IPS DF 6.9 (cell line): ENCODE data around the gene ZNF493.

Experiments
- DNase-seq: peaks from one replicate; pipeline ENCODE4 v3.0.0-alpha.2; 2013; ENCODE audit warnings: low read depth, low spot score
- H3K27ac ChIP-seq: one replicate; pipeline ENCODE4 v1.5.1; 2013; ENCODE audit warnings: low read length, control low read depth
- H3K27me3 ChIP-seq: 2 replicates; pipeline ENCODE4 v1.6.1; 2013; ENCODE audit warnings: mild to moderate bottlenecking, low read length; ENCODE audit not compliant: control insufficient read depth, insufficient read depth
- H3K36me3 ChIP-seq: 2 replicates; pipeline ENCODE4 v1.6.1; 2013; ENCODE audit warnings: low read length; ENCODE audit not compliant: control insufficient read depth, insufficient read depth
- H3K4me1 ChIP-seq: 2 replicates; pipeline ENCODE4 v1.6.1; 2013; ENCODE audit warnings: low read length; ENCODE audit not compliant: control insufficient read depth, insufficient read depth
- H3K4me3 ChIP-seq: 2 replicates; pipeline ENCODE4 v1.5.1; 2013; ENCODE audit warnings: mild to moderate bottlenecking, low read length
- H3K9me3 ChIP-seq: 2 replicates; pipeline ENCODE4 v1.6.1; 2013; ENCODE audit warnings: low read length, inconsistent platforms; ENCODE audit not compliant: control insufficient read depth, insufficient read depth
- WGBS: extraction: QIAGEN DNeasy Blood & Tissue Kit; methylation state at CpG from one replicate; pipeline ENCODE4 v1.1.7; 2013; ENCODE audit warnings: mixed read lengths, missing lambda C conversion rate; ENCODE audit not compliant: insufficient read length, insufficient coverage; 5-methylcytosine and 5-hydroxymethylcytosine counted together

ZNF493 gene

DNA sequence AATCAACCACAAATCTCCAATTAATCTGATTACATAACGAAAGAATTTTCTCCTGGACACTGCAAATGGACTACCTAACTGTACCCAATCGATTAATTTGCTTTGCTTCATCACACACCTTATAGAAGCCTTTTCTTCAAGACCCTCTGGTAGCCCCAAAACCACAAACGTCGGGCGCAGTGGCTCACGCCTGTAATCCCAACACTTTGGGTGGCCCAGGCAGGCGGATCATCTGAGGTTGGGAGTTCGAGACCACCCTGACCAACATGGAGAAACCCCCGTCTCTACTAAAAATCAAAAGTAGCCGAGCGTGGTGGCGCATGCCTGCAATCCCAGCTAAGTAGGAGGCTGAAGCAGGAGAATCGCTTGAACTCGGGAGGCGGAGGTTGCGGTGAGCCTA, 65.6 kb downstream of the ZNF493 start:
- 0 out of 2 replicates have a peak, but pooled peaks cover 1% of the 10 kb centered on the region for H3K4me1 ChIP-seq
- H3K27me3 ChIP-seq: no peaks in the 10 kb centered on the region
- H3K4me3 ChIP-seq: peak overlapping the region; percentile 23; the same call in 1 of the 2 replicates
- DNase-seq: no peak
- H3K27ac ChIP-seq: no peak overlapping the region
- no peaks in the 10 kb centered on the region for H3K36me3 ChIP-seq
- no CpG with 5 or more reads among the region's 16 CpGs for WGBS
- H3K9me3 ChIP-seq: no peaks in the 10 kb centered on the region; the same call in 1 of the 2 replicates

DNA sequence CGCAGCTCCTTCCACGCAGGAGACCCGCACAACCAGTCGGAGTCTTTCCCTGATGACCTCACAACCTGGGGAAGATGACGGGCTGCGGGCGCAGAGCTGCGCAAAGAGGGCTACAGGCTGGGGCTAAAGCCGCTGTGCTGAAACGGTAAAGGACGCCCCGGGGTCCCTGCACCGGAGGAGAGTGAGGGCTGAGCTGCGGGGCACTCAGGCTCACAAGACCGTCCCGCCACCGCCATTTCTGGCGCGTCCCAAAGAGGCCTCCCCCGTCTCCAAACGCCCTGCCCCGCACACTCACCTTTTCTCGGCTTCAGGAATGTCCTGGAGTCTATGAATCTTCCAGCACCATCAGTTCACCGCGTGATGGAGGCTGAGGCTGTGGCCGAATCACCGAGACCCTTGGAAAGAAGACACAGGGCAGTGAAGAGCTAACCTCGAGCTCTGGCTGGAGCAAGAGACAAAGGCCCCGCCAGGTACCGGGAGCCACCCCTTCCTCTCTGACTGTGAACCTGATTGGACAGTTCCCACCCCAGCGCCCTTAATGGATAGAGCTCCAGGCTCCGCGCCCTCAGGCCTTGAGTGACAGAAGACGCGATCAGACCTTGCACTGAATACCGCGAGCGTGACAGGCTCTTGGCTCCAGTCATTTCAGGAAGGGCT, 66.6 kb downstream of the ZNF493 start:
- no peak overlapping the region for H3K27ac ChIP-seq
- H3K27me3 ChIP-seq: no peaks in the 10 kb centered on the region
- 0 out of 2 replicates have a peak, but pooled peaks cover 1% of the 10 kb centered on the region for H3K4me1 ChIP-seq
- no peaks in the 10 kb centered on the region for H3K9me3 ChIP-seq
- DNase-seq: peak; percentile 90
- no CpG with 5 or more reads among the region's 38 CpGs for WGBS
- H3K4me3 ChIP-seq: peak overlapping the region; percentile 82
- no peaks in the 10 kb centered on the region for H3K36me3 ChIP-seq

DNA sequence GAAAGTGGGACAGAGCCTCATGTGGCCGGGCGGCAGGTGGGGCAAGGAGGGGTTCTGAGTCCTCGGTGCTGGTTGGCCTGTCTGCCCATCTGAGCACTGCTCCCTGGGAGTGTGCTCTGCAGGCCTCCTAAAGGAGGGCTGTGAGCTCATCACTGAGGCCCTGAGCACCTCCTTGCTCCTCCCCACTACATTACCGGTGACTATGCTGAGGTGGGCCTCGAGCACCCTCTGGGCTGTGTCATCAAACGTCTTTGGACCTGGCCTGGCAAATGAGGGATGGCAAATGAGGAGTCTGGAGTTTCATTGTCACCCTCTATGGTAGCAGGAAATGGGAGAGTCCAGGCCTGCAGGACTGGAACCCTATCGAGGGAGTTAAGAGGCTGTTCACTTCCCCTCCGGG, 69.7 kb downstream of the ZNF493 start:
- no CpG with 5 or more reads among the region's 8 CpGs for WGBS
- no peaks in the 10 kb centered on the region for H3K36me3 ChIP-seq
- H3K4me1 ChIP-seq: 0 out of 2 replicates have a peak, but pooled peaks cover 1% of the 10 kb centered on the region
- DNase-seq: no peak
- H3K27me3 ChIP-seq: no peaks in the 10 kb centered on the region
- H3K9me3 ChIP-seq: no peaks in the 10 kb centered on the region
- no peak overlapping the region for H3K27ac ChIP-seq
- H3K4me3 ChIP-seq: no peak overlapping the region

DNA sequence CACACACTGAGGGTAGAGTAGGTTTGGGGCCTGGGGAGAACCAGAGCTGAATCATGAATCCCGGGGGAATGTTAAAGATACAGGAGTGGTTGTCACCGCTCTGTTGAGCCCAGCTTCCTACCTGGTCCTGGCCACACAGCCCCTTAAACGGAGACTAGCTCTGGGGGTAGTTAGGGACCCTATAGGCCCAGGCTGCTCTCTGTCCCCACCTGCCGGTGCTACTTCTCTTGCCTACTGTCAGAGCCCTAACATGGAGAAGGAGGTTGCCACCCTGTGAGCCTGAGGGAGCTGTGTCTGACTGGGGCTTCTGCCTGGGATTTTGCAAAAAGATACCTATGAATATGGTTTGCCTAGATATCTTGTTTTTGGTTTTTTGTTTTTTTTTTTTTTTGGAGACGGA, 71.9 kb downstream of the ZNF493 start:
- Histone ChIP-seq H3K4me3 (no peak overlapping the region), H3K4me1 (no peaks in the 10 kb centered on the region), H3K27ac (no peak overlapping the region), H3K27me3 (no peaks in the 10 kb centered on the region), H3K9me3 (no peaks in the 10 kb centered on the region), H3K36me3 (no peaks in the 10 kb centered on the region)
- no CpG with 5 or more reads among the region's 5 CpGs for WGBS
- no peak for DNase-seq

DNA sequence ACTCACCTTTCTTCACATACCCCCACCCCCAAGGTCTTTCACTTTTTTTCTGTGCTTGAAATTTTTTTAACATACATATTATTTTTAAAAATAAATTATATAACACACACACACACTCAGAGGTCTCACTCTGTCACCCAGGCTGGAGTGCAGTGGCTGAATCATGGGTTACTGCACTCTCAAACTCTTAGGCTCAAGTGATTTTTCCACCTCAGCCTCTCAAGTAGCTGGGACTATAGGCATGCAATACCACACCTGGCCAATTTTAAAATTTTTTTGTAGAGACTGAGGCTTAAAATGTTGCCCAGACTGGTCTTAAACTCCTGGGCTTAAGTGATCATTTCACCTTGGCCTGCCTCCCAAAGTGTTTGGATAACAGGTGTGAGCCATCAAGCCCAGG, 75.6 kb downstream of the ZNF493 start:
- no peak for DNase-seq
- no peak overlapping the region for H3K27ac ChIP-seq
- no peaks in the 10 kb centered on the region for H3K4me1 ChIP-seq
- no peaks in the 10 kb centered on the region for H3K36me3 ChIP-seq
- H3K4me3 ChIP-seq: no peak overlapping the region
- no peaks in the 10 kb centered on the region for H3K9me3 ChIP-seq
- H3K27me3 ChIP-seq: no peaks in the 10 kb centered on the region

GRCh38 chr19:21474671-21475181, 77.8 kb downstream of the ZNF493 start:
- DNase-seq: no peak
- no CpG with 5 or more reads among the region's 37 CpGs for WGBS
- Histone ChIP-seq H3K27ac (no peak overlapping the region), H3K27me3 (no peaks in the 10 kb centered on the region), H3K4me1 (no peaks in the 10 kb centered on the region), H3K36me3 (no peaks in the 10 kb centered on the region), H3K9me3 (no peaks in the 10 kb centered on the region), H3K4me3 (no peak overlapping the region)
